GM21367 (cell line): ENCODE measurements around the gene TMEM192.
"Not testable (repeated sequence)": the region's sequence is repeated elsewhere in the genome, so short reads cannot be mapped to it uniquely, and the experiment has no call there.

Source experiments
- ATAC-seq: cut with Tn5 transposase; IDR thresholded peaks from one replicate; pipeline ENCODE4 v1.9.1; 2021; ENCODE audit not compliant: unreplicated experiment

TMEM192 gene

GRCh38 chr4:165094873-165095272 lies 17.8 kb downstream of the TMEM192 start:
- ATAC-seq, result no peak

GRCh38 chr4:165092187-165092586 lies 20.5 kb downstream of the TMEM192 start:
- not testable (repeated sequence) for ATAC-seq

- ATAC-seq, result no peak
Observed at GRCh38 chr4:165088366-165088765, 24.3 kb downstream of the TMEM192 start.

GRCh38 chr4:165085946-165086345 lies 26.7 kb downstream of the TMEM192 start:
- no peak for ATAC-seq

GRCh38 chr4:165084787-165085186 lies 27.9 kb downstream of the TMEM192 start:
- ATAC-seq, result not testable (repeated sequence)

- ATAC-seq, result no peak
Observed at GRCh38 chr4:165079476-165079875, 33.2 kb downstream of the TMEM192 start.

- ATAC-seq, result no peak
Observed at GRCh38 chr4:165077034-165077578, 35.6 kb downstream of the TMEM192 start.

GRCh38 chr4:165073346-165073745 lies 39.3 kb downstream of the TMEM192 start:
- not testable (repeated sequence) for ATAC-seq

- ATAC-seq, result no peak
Observed at GRCh38 chr4:165070560-165070959, 42.1 kb downstream of the TMEM192 start.

- ATAC-seq, result no peak
Observed at GRCh38 chr4:165060938-165061337, 51.7 kb downstream of the TMEM192 start.

GRCh38 chr4:165059386-165059785 lies 53.3 kb downstream of the TMEM192 start:
- ATAC-seq, result no peak

- no peak for ATAC-seq
Observed at GRCh38 chr4:165058666-165059065, 54.0 kb downstream of the TMEM192 start.

- no peak for ATAC-seq
Observed at GRCh38 chr4:165055601-165056000, 57.1 kb downstream of the TMEM192 start.

GRCh38 chr4:165053645-165054044 lies 59.0 kb downstream of the TMEM192 start, which contains the start of gene TRIM75:
TSS of gene TRIM75 (plus strand) at chr4:165053866. CDS start at chr4:165059148, 5,282 bp downstream.
- no peak for ATAC-seq

- ATAC-seq, result no peak
Observed at GRCh38 chr4:165052627-165053026, 60.0 kb downstream of the TMEM192 start.

- no peak for ATAC-seq
Observed at GRCh38 chr4:165048170-165048569, 64.5 kb downstream of the TMEM192 start.

GRCh38 chr4:165031436-165032211 lies 81.0 kb downstream of the TMEM192 start, which contains the start of gene TRIM60:
TSS of gene TRIM60 (plus strand) at chr4:165031999. CDS start at chr4:165040073, 8,074 bp downstream.
- ATAC-seq, result no peak

- ATAC-seq, result no peak
Observed at GRCh38 chr4:165027762-165028402, 84.8 kb downstream of the TMEM192 start.

- not testable (repeated sequence) for ATAC-seq
Observed at GRCh38 chr4:165025782-165026181, 86.9 kb downstream of the TMEM192 start.
